Measurements from ENCODE around the gene PRELID3B. TPM values are rescaled to one million over a fixed set of nuclear protein-coding genes. Genes with fewer than 3 reads are reported as not detected.

Gene PRELID3B
- total RNA-seq, 1 experiment from 2014 or later = 181 TPM

DNA sequence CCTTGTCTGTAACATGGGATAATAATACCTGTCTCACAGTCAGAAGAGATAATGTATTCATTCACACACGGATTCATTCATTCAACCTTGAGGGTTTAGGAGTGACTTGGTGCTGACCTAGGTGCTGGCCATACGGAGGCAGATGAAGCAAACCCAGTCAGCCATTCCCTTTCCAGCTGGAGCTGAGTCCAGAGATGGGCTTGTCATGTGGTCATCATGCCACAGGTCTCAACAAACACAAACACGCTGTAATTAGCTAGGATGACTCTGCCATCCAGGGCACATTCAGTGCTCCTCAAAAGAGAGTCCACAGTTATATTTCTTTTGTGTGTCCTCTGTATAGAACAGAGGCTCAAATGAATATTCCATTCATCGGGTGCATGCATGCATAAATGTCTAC is 19.5 kb upstream of the PRELID3B start:
- intact Hi-C loops (cut with micrococcal nuclease) = no loop called here
- Histone ChIP-seq H3K27me3 (ENCODE audit: low read length) (peaks cover 58% of the 10 kb centered on the region), H3K9me3 (ENCODE audit: low read length) (no peaks in the 10 kb centered on the region), H3K4me2 (ENCODE audit: low read length) (no peak overlapping the region), H4K20me1 (ENCODE audit: low read length) (no peaks in the 10 kb centered on the region), H3K4me3 (ENCODE audit: low read length) (no peak overlapping the region), H3K36me3 (ENCODE audit: low read depth, low read length) (no peaks in the 10 kb centered on the region), H3F3A (ENCODE audit: low read length, unreplicated experiment) (no peaks in the 10 kb centered on the region), H3K79me2 (ENCODE audit: low read length) (no peaks in the 10 kb centered on the region), H2AFZ (ENCODE audit: low read length) (no peak overlapping the region), H3K27ac (ENCODE audit: low read length) (no peak overlapping the region), H3K4me1 (ENCODE audit: insufficient read depth, low read length) (no peaks in the 10 kb centered on the region), H3K9ac (ENCODE audit: low read length) (no peak overlapping the region), H3K9me2 (replicated peaks; ENCODE audit: low read length) (no peaks in the 10 kb centered on the region)
- TF ChIP-seq, protein P1, sequence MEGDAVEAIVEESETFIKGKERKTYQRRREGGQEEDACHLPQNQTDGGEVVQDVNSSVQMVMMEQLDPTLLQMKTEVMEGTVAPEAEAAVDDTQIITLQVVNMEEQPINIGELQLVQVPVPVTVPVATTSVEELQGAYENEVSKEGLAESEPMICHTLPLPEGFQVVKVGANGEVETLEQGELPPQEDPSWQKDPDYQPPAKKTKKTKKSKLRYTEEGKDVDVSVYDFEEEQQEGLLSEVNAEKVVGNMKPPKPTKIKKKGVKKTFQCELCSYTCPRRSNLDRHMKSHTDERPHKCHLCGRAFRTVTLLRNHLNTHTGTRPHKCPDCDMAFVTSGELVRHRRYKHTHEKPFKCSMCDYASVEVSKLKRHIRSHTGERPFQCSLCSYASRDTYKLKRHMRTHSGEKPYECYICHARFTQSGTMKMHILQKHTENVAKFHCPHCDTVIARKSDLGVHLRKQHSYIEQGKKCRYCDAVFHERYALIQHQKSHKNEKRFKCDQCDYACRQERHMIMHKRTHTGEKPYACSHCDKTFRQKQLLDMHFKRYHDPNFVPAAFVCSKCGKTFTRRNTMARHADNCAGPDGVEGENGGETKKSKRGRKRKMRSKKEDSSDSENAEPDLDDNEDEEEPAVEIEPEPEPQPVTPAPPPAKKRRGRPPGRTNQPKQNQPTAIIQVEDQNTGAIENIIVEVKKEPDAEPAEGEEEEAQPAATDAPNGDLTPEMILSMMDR (conservative IDR thresholded peaks at IDR 0.05; ENCODE audit: low read depth, low read length) = no peak
- TF ChIP-seq EZH2phosphoT487 (IDR thresholded peaks at IDR 0.05; ENCODE audit: borderline replicate concordance, low read length) (no peak), EZH2 (IDR thresholded peaks at IDR 0.05; ENCODE audit: low read length, unreplicated experiment) (no peak)
- DNase-seq (no peak), ATAC-seq (no peak)
- CTCF ChIA-PET = no interaction called here
- POLR2A ChIA-PET (ENCODE audit: unreplicated experiment) = no interaction called here
- BruUV-seq (replicated peaks) = no TSS peak

GRCh38 chr20:59055302-59055701 is 12.7 kb upstream of the PRELID3B start:
- Histone ChIP-seq H3K9me2 (replicated peaks; ENCODE audit: low read length) (no peaks in the 10 kb centered on the region), H3K4me3 (ENCODE audit: low read length) (no peak overlapping the region), H3K79me2 (ENCODE audit: low read length) (no peaks in the 10 kb centered on the region), H3K4me2 (ENCODE audit: low read length) (no peak overlapping the region), H3K27ac (ENCODE audit: low read length) (no peak overlapping the region), H3K27me3 (ENCODE audit: low read length) (peaks cover 28% of the 10 kb centered on the region), H3K36me3 (ENCODE audit: low read depth, low read length) (no peaks in the 10 kb centered on the region), H3K4me1 (ENCODE audit: insufficient read depth, low read length) (no peaks in the 10 kb centered on the region), H2AFZ (ENCODE audit: low read length) (no peak overlapping the region), H4K20me1 (ENCODE audit: low read length) (no peaks in the 10 kb centered on the region), H3F3A (ENCODE audit: low read length, unreplicated experiment) (no peaks in the 10 kb centered on the region), H3K9ac (ENCODE audit: low read length) (no peak overlapping the region), H3K9me3 (ENCODE audit: low read length) (no peaks in the 10 kb centered on the region)
- intact Hi-C loops (cut with micrococcal nuclease) = loop anchor here (1.0 kb wide), 2 partner anchors 27 to 167 kb away; no protein-coding TSS in a partner anchor
- ChIA-PET POLR2A (ENCODE audit: unreplicated experiment) (no interaction called here), CTCF (interaction anchor here (0.6 to 0.9 kb wide), 2 partner anchors 42 to 62 kb away, joined by 4 to 17 read pairs; no protein-coding TSS in a partner anchor)
- TF ChIP-seq, protein P1 (conservative IDR thresholded peaks at IDR 0.05; ENCODE audit: low read depth, low read length) = peak; percentile 80
- TF ChIP-seq EZH2 (IDR thresholded peaks at IDR 0.05; ENCODE audit: low read length, unreplicated experiment) (no peak), EZH2phosphoT487 (IDR thresholded peaks at IDR 0.05; ENCODE audit: borderline replicate concordance, low read length) (no peak)
- ATAC-seq (peak; percentile 73), DNase-seq (peak; percentile 74)
- BruUV-seq (replicated peaks) = no TSS peak

- H3K27me3 ChIP-seq (ENCODE audit: low read length) = peaks cover 19% of the 10 kb centered on the region
- DNase-seq = no peak
- H3K36me3 ChIP-seq (ENCODE audit: low read depth, low read length) = no peaks in the 10 kb centered on the region
- H4K20me1 ChIP-seq (ENCODE audit: low read length) = no peaks in the 10 kb centered on the region
- no TSS peak for BruUV-seq (replicated peaks)
- ChIA-PET CTCF (no interaction called here), POLR2A (ENCODE audit: unreplicated experiment) (no interaction called here)
- no peaks in the 10 kb centered on the region for H3K9me3 ChIP-seq (ENCODE audit: low read length)
- no peak overlapping the region for H3K9ac ChIP-seq (ENCODE audit: low read length)
- intact Hi-C loops (cut with micrococcal nuclease) = no loop called here
- no peak for ATAC-seq
- H3K4me3 ChIP-seq (ENCODE audit: low read length) = no peak overlapping the region
- H3F3A ChIP-seq (ENCODE audit: low read length, unreplicated experiment) = no peaks in the 10 kb centered on the region
- no peak overlapping the region for H3K27ac ChIP-seq (ENCODE audit: low read length)
- H3K4me2 ChIP-seq (ENCODE audit: low read length) = no peak overlapping the region
- peaks cover 16% of the 10 kb centered on the region for H3K4me1 ChIP-seq (ENCODE audit: insufficient read depth, low read length)
- H3K79me2 ChIP-seq (ENCODE audit: low read length) = no peaks in the 10 kb centered on the region
- no peak overlapping the region for H2AFZ ChIP-seq (ENCODE audit: low read length)
- H3K9me2 ChIP-seq (replicated peaks; ENCODE audit: low read length) = no peaks in the 10 kb centered on the region
- TF ChIP-seq EZH2 (IDR thresholded peaks at IDR 0.05; ENCODE audit: low read length, unreplicated experiment) (no peak), EZH2phosphoT487 (IDR thresholded peaks at IDR 0.05; ENCODE audit: borderline replicate concordance, low read length) (no peak)
- TF ChIP-seq, protein P1 (conservative IDR thresholded peaks at IDR 0.05; ENCODE audit: low read depth, low read length) = no peak
These were observed 9.1 kb upstream of the PRELID3B start for GRCh38 chr20:59051666-59052185.
